Lower lobe of right lung (tissue), 2 donors: ENCODE data around the gene TMEM97. TPM values are rescaled to one million over a fixed set of nuclear protein-coding genes. Genes with fewer than 3 reads are reported as not detected.
A peak's percentile ranks its signal among the peaks of the same experiment; 100 is the strongest.
"Not testable (repeated sequence)": the region's sequence is repeated elsewhere in the genome, so short reads cannot be mapped to it uniquely, and the experiment has no call there.

Source experiments
- ATAC-seq, 2 donors: fragments of 200-7000 bp; cut with Tn5 transposase; one replicate each; pipeline ENCODE4 v1.9.1; 2020 to 2022; ENCODE audit warnings: mild to moderate bottlenecking in 2 of 2, moderate library complexity in 2 of 2
- DNase-seq: peaks from one replicate; pipeline ENCODE4 v3.0.0-alpha.2; 2020
- H3K27ac ChIP-seq: fragments of 200-600 bp; one replicate; pipeline ENCODE4 v1.8.0; 2022
- H3K27me3 ChIP-seq: fragments of 200-600 bp; one replicate; pipeline ENCODE4 v1.8.0; 2022; ENCODE audit warnings: low read depth
- H3K36me3 ChIP-seq: fragments of 200-600 bp; one replicate; pipeline ENCODE4 v1.8.0; 2022; ENCODE audit warnings: mild to moderate bottlenecking
- H3K4me1 ChIP-seq: fragments of 200-600 bp; one replicate; pipeline ENCODE4 v1.8.0; 2022
- H3K4me3 ChIP-seq: fragments of 200-600 bp; one replicate; pipeline ENCODE4 v1.8.0; 2022; ENCODE audit warnings: mild to moderate bottlenecking
- H3K9me3 ChIP-seq: fragments of 200-600 bp; one replicate; pipeline ENCODE4 v1.8.0; 2022
- CTCF ChIP-seq: fragments of 200-600 bp; IDR thresholded peaks from one replicate; pipeline ENCODE4 v1.8.0; 2022; ENCODE audit warnings: antibody characterized with exemption, mild to moderate bottlenecking
- intact Hi-C: fragments of 100-400 bp; cut with DNase I; formaldehyde crosslinking; loops from one replicate; pipeline ENCODE4 v1.11.0; 2022
- long read RNA-seq: library from polyadenylated mRNA; unstranded; transcript quantifications from one replicate; pipeline ENCODE4 v2.0.0, GENCODE V29; 2021
- total RNA-seq: library from RNA; stranded (reverse); fragmentation: NEBNext Ultra II Directional; extraction: Animal tissue kit (Norgen Biotek cat#: 25700); gene quantifications from one replicate; pipeline ENCODE4 v1.2.1, GENCODE V29; 2021
- donor health status: DM: no; HTN: yes; CAD: no; lungs with severe emphysema.

TMEM97 gene
- 51.5 TPM for total RNA-seq
- long read RNA-seq, transcript TMEM97-201 (3 exons, 2,568 nt): major isoform, 70 of 85 reads
- long read RNA-seq, partial matches to known transcripts: 9 of 85 reads
- long read RNA-seq, other reads (novel, unspliced or antisense): 6 of 85 reads

DNA sequence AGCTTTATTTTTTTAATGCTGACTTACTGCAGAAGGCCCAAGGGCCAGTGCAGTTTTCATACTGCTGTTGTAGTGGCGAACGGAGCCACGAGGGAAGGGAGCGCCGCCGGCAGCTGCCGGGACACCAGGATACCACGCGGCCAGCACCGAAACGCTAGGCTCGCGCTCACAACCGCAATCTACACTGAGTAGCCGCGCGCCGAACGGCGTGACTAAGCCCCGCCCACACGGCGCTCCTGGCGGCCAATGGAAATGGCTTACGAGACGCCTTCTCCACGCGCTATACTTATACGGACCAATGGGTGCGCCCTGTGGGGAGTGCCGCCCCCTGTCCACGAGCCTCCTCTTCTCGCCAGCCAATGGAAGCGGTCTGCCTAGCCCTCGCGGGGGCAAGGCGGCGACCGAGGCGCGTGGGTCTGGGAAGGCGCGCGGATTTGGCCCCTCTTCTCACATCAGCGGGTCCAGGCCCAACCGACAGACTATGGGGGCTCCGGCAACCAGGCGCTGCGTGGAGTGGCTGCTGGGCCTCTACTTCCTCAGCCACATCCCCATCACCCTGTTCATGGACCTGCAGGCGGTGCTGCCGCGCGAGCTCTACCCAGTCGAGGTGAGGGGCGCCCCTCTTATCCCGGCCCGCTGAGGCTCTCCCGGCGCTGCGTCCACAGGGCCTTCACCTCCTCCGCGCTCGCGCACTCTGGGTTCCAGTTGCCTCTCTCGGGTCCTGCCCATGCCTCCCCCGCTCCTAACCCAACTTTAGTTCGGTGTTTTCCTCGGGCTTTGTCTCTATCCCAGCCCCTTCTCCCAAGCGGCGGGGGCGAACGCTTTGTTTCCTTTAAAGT, at the start of gene TMEM97:
TMEM97 (plus strand) TSS at position 442 of the 839 bp plus-strand sequence; CDS start at position 482, 40 bp downstream.
- Histone ChIP-seq H3K27me3 (no peaks in the 10 kb centered on the region), H3K4me1 (peaks cover 22% of the 10 kb centered on the region), H3K36me3 (no peaks in the 10 kb centered on the region), H3K4me3 (peak within 1 kb of the TSS; percentile 81), H3K27ac (peak within 1 kb of the TSS; percentile 64), H3K9me3 (no peaks in the 10 kb centered on the region)
- intact Hi-C loops: no loop called here
- peak; percentile 28 for TF ChIP-seq CTCF
- ATAC-seq (peak; percentile 100), DNase-seq (peak; percentile 98)

DNA sequence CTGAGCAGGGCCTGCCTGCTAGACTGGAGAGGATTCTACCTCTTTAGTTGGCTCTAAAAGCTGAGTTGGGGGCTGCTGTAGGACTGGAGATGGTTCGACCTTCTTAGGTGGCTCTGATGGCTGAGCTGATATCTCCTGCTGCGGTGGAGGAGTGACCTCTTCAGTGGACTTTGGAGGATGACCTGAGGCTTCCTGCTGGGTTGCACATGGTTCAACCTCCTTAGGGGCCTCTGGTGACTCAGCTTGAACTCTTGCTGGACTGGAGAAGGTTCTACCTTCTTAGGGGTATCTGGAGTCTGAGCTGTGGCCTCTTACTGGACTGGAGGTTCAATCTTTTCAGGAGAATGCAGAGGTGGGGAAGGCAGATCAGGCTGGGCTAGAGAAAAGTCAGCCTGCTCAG, 48.9 kb upstream of the TMEM97 start:
- Histone ChIP-seq H3K9me3 (no peaks in the 10 kb centered on the region), H3K4me1 (no peaks in the 10 kb centered on the region)
- TF ChIP-seq CTCF: no peak

GRCh38 chr17:28270926-28271325, 48.1 kb upstream of the TMEM97 start:
- H3K27me3 ChIP-seq: peaks cover 5% of the 10 kb centered on the region
- DNase-seq: no peak
- H3K27ac ChIP-seq: no peak overlapping the region
- no peaks in the 10 kb centered on the region for H3K9me3 ChIP-seq
- no peak for TF ChIP-seq CTCF
- H3K4me1 ChIP-seq: no peaks in the 10 kb centered on the region
- H3K36me3 ChIP-seq: no peaks in the 10 kb centered on the region
- ATAC-seq: no peak
- no peak overlapping the region for H3K4me3 ChIP-seq
- intact Hi-C loops: no loop called here

More for the DNA sequence above, 48.9 kb upstream of the TMEM97 start:
- no peak overlapping the region for H3K4me3 ChIP-seq
- H3K27me3 ChIP-seq: no peaks in the 10 kb centered on the region
- no peak overlapping the region for H3K27ac ChIP-seq
- no peak for ATAC-seq
- intact Hi-C loops: no loop called here
- DNase-seq: no peak
- H3K36me3 ChIP-seq: no peaks in the 10 kb centered on the region

- ATAC-seq: no peak
- DNase-seq: no peak
- H3K4me3 ChIP-seq: no peak overlapping the region
- TF ChIP-seq CTCF: no peak
- intact Hi-C loops: no loop called here
- H3K27me3 ChIP-seq: peaks cover 8% of the 10 kb centered on the region
- no peaks in the 10 kb centered on the region for H3K9me3 ChIP-seq
- no peaks in the 10 kb centered on the region for H3K4me1 ChIP-seq
- no peaks in the 10 kb centered on the region for H3K36me3 ChIP-seq
- no peak overlapping the region for H3K27ac ChIP-seq
Observed at GRCh38 chr17:28271431-28271830, 47.6 kb upstream of the TMEM97 start.

GRCh38 chr17:28272166-28272565, 46.8 kb upstream of the TMEM97 start:
- no peaks in the 10 kb centered on the region for H3K36me3 ChIP-seq
- DNase-seq: no peak
- no peak overlapping the region for H3K4me3 ChIP-seq
- intact Hi-C loops: no loop called here
- H3K9me3 ChIP-seq: no peaks in the 10 kb centered on the region
- no peaks in the 10 kb centered on the region for H3K4me1 ChIP-seq
- H3K27me3 ChIP-seq: peaks cover 8% of the 10 kb centered on the region
- no peak for ATAC-seq
- no peak for TF ChIP-seq CTCF
- no peak overlapping the region for H3K27ac ChIP-seq

DNA sequence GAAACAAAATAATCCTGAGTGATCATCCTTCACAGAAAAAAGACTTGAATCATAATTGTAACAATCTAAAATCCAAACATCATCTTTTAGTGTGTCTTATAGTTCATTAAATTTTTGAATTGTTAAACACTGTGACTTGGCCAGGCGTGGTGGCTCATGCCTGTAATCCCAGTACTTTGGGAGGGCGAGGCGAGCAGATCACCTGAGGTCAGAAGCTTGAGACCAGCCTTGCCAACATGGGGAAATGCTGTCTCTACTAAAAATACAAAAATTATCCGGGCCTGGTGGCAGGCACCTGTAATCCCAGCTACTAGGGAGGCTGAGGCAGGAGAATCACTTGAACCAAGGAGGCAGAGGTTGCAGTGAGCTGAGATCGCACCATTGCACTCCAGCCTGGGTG, 45.7 kb upstream of the TMEM97 start:
- H3K36me3 ChIP-seq, H3K4me1 ChIP-seq, intact Hi-C loops, DNase-seq, H3K4me3 ChIP-seq, H3K9me3 ChIP-seq, H3K27me3 ChIP-seq, ATAC-seq, H3K27ac ChIP-seq: not testable (repeated sequence)
